Stimulated activated naive CD8-positive, alpha-beta T cell treated with anti-CD3 and anti-CD28 coated beads, Interleukin-15, amount 100 ng/mL, for 72 hours (primary cell): ENCODE measurements around the gene TINAG.

ENCODE experiments used
- ATAC-seq: fragments of 150-1000 bp; cut with Tn5 transposase; 2 replicates; pipeline ENCODE4 v1.10.0; 2021; ENCODE audit warnings: mild to moderate bottlenecking, moderate library complexity
- DNase-seq, 2 donors: peaks; one replicate each; pipeline ENCODE4 v3.0.0; 2021 to 2022
- H3K27ac Mint-ChIP-seq, 2 donors: one replicate each; pipeline ENCODE4 v1.8.0; 2022; ENCODE audit warnings: mild to moderate bottlenecking in 2 of 2, mixed read lengths in 2 of 2, moderate library complexity in 2 of 2
- H3K27me3 Mint-ChIP-seq: one replicate; pipeline ENCODE4 v1.8.0; 2022; ENCODE audit warnings: mixed read lengths
- H3K4me1 Mint-ChIP-seq: one replicate; pipeline ENCODE4 v1.8.0; 2022; ENCODE audit warnings: mild to moderate bottlenecking, mixed read lengths
- H3K4me3 Mint-ChIP-seq, 2 donors: one replicate each; pipeline ENCODE4 v1.8.0; 2022; ENCODE audit warnings: mild to moderate bottlenecking in 2 of 2, mixed read lengths in 2 of 2, moderate library complexity in 1 of 2
- H3K9me3 Mint-ChIP-seq, 2 donors: one replicate each; pipeline ENCODE4 v1.8.0; 2022; ENCODE audit warnings: mixed read lengths in 2 of 2

Gene TINAG

DNA sequence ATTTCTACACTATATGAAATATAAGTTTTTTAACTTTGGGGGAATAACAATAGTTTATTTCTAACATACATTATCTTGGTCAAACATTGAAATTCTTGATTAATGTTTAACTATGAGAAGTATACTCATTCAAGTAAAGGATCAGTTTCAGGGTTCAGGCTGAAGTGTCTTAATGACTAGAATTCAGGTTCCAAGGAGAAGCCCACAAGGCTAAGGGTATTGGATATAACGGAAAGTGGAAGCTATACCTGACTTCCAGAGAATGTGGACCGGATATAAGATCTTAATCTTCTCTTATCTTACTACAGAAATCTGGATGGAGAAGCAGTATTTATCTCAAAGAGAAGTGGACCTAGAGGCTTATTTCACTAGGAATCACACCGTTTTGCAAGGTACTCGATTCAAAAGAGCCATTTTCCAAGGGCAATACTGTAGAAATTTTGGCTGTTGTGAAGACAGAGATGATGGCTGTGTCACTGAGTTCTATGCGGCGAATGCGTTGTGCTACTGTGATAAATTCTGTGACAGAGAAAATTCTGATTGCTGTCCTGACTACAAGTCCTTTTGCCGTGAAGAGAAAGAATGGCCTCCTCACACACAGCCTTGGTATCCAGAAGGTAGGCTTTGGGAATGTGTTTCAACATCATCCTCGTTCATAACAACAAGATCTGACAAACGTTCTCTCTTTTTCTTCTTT lies at the start of gene TINAG:
Gene TINAG, plus strand, starts transcription at position 153 of the 697 bp plus-strand sequence. Its CDS starts 110 bp downstream, at position 263.
- Mint-ChIP-seq H3K4me1 (no peaks in the 10 kb centered on the region), H3K27ac (no peak within 1 kb of the TSS), H3K27me3 (no peaks in the 10 kb centered on the region), H3K9me3 (peaks cover 11 to 12% of the 10 kb centered on the region in 2 donors), H3K4me3 (no peak within 1 kb of the TSS)
- no peak for ATAC-seq
- DNase-seq, result no peak

DNA sequence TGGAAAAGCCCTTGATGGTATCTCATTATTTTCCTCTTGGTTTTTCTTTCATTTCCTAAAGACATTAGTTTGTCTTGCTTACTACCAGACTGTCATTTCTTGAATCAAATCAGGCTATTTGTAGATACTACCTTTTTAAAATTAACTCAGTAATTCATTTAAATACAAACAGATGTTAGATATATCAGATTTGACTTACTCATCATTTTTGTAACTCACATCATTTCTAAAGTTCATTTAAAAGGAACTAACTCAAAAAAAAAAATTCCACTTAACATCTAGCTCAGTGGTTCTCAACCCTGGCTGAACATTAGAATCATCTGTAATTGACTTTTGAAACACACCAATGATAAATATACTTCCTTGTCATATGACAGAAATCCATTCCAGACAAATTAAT lies 48.2 kb upstream of the TINAG start:
- Mint-ChIP-seq H3K27me3 (no peaks in the 10 kb centered on the region), H3K4me3 (no peak overlapping the region), H3K9me3 (peaks cover 0 to 3% of the 10 kb centered on the region in 2 donors), H3K4me1 (no peaks in the 10 kb centered on the region), H3K27ac (no peak overlapping the region)
- DNase-seq (no peak), ATAC-seq (no peak)

GRCh38 chr6:54262499-54262898 lies 45.7 kb upstream of the TINAG start:
- Mint-ChIP-seq H3K4me1 (no peaks in the 10 kb centered on the region), H3K27ac (no peak overlapping the region), H3K9me3 (no peaks in the 10 kb centered on the region), H3K27me3 (no peaks in the 10 kb centered on the region), H3K4me3 (no peak overlapping the region)
- ATAC-seq (no peak), DNase-seq (no peak)

- H3K4me1 Mint-ChIP-seq, result no peaks in the 10 kb centered on the region
- no peak overlapping the region for H3K27ac Mint-ChIP-seq
- no peak overlapping the region for H3K4me3 Mint-ChIP-seq
- no peaks in the 10 kb centered on the region for H3K27me3 Mint-ChIP-seq
- DNase-seq (no peak), ATAC-seq (no peak)
- no peaks in the 10 kb centered on the region for H3K9me3 Mint-ChIP-seq
These were observed 45.3 kb upstream of the TINAG start for GRCh38 chr6:54262971-54263370.

DNA sequence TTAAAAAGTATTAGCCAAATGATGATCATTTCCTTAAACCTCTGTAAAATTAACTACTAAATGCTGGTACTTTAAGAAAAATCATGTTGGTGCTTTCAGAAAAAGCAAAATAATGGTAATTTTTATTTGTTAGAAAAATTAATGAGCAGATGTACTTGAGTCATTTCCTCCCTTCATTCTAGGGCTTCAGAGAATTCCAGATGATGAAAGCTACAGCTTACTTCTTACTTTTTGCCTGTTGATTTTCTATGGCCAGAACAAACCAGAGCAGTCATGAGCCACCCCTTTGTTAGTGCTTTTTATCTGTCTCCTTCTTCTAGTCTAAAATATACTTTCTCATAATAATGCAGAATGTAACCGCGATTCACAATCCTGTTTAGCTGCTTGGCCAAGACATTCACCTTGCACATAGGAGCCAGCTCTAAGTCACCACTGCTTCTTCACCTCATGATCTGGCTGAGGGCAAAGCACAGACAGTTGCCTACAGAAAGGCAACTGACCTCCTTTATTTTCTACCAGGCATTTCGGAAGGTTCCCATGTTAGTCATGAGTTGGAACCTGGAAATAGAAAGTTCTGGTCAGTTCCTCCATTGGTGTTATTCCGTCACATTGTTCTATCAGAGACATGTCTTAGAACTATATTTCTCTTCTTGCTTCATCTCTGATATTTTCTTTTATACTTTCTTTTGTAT lies 43.5 kb upstream of the TINAG start:
- no peaks in the 10 kb centered on the region for H3K4me1 Mint-ChIP-seq
- H3K27me3 Mint-ChIP-seq, result no peaks in the 10 kb centered on the region
- H3K27ac Mint-ChIP-seq, result no peak overlapping the region
- no peaks in the 10 kb centered on the region for H3K9me3 Mint-ChIP-seq
- no peak for DNase-seq
- ATAC-seq, result no peak
- no peak overlapping the region for H3K4me3 Mint-ChIP-seq

DNA sequence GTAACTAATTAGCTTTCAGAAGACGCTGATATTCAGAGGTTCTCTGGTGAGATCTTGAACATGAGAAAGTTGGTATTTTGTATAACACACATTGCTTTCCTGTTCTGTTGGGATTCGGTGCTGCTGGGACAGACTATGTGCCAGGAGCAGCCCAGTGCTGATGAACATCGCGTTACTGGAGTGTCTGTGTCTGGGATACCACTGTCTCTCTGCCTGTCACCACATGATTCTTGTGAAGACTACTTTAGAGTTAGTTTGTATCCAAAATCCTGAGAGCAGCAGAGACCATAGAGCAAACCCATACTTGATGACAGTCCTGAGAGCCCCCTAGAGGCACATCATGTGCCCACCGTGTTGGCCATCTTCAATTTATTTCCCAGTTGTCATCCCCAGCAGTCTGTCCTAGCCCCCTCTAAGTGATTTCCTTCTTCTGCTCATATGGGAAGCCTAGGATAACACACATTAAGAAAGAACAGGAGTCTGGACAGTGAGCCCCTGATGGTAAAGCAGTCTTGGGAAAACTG lies 41.8 kb upstream of the TINAG start:
- DNase-seq, result no peak
- no peaks in the 10 kb centered on the region for H3K4me1 Mint-ChIP-seq

DNA sequence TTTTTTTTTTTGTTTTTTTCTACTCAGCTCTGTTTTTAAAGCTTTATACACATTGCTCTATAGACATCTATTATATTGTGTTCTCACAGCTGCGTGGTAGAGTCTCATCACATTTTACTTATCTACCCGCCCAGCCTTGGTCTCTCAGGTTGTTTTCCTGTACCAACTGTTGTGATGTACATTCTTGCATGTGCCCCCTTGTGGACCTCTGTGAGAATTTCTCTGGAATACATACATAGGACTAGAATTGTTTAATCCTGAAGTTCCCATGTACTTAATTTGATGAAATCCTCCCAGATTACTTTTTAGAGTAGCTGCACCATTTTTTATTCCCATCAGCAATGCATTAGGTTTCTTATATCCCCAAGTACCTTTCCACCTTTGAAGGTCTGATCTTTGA lies 40.4 kb upstream of the TINAG start:
- DNase-seq, result no peak
- H3K9me3 Mint-ChIP-seq, result no peaks in the 10 kb centered on the region
- H3K4me3 Mint-ChIP-seq, result no peak overlapping the region
- no peak for ATAC-seq
- H3K27ac Mint-ChIP-seq, result no peak overlapping the region
- H3K4me1 Mint-ChIP-seq, result no peaks in the 10 kb centered on the region
- H3K27me3 Mint-ChIP-seq, result no peaks in the 10 kb centered on the region

More for the DNA sequence above, 41.8 kb upstream of the TINAG start:
- H3K27me3 Mint-ChIP-seq, result no peaks in the 10 kb centered on the region
- ATAC-seq, result no peak
- no peaks in the 10 kb centered on the region for H3K9me3 Mint-ChIP-seq
- no peak overlapping the region for H3K4me3 Mint-ChIP-seq
- H3K27ac Mint-ChIP-seq, result no peak overlapping the region

GRCh38 chr6:54273214-54273820 lies 34.9 kb upstream of the TINAG start:
- Mint-ChIP-seq H3K4me3 (no peak overlapping the region), H3K4me1 (no peaks in the 10 kb centered on the region), H3K27me3 (no peaks in the 10 kb centered on the region), H3K27ac (no peak overlapping the region), H3K9me3 (peaks cover 0 to 16% of the 10 kb centered on the region in 2 donors)
- ATAC-seq (no peak), DNase-seq (no peak)

DNA sequence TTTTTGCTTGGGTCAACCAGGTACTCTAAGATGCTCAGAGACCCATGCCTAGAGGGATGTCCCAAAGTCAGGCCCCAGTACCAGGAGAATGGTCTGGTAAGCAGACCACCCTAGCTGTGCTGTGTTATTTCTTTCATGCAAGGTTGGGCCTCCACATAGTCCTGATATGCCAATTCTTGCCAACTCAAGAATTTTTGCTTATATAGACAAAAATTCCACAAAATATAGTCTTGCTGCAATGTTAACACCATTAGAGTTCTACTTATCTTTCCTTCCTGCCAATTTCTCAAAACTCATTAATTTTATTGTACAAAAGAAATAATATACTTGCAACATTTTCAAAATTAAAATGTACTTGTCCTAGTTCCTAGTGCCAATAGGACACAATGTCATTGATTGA lies 33.9 kb upstream of the TINAG start:
- peaks cover 0 to 20% of the 10 kb centered on the region in 2 donors for H3K9me3 Mint-ChIP-seq
- H3K4me3 Mint-ChIP-seq, result no peak overlapping the region
- ATAC-seq (no peak), DNase-seq (no peak)
- no peak overlapping the region for H3K27ac Mint-ChIP-seq
- no peaks in the 10 kb centered on the region for H3K27me3 Mint-ChIP-seq
- no peaks in the 10 kb centered on the region for H3K4me1 Mint-ChIP-seq

DNA sequence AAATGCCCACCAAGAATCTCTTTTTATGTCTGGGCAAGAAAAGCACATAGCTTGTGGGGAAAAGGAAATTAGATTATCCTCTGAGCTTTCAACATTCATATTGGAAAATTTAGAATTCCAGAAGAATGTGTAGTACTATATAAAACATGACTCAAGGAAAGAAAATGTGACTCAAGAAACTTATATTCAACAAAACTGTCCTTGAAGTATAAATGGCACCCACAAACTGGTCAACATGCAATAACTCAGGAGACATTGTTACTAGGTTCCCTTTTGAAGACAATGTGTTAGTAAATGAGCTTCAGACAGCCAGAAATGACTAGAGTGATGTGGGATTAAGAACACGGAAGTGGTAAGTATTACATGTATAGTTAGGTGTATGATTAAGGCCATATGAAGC lies 26.1 kb upstream of the TINAG start:
- no peak overlapping the region for H3K4me3 Mint-ChIP-seq
- DNase-seq (no peak), ATAC-seq (no peak)
- peaks cover 0 to 22% of the 10 kb centered on the region in 2 donors for H3K9me3 Mint-ChIP-seq
- H3K27ac Mint-ChIP-seq, result no peak overlapping the region
- H3K4me1 Mint-ChIP-seq, result no peaks in the 10 kb centered on the region
- H3K27me3 Mint-ChIP-seq, result no peaks in the 10 kb centered on the region

GRCh38 chr6:54284161-54284860 lies 23.9 kb upstream of the TINAG start:
- Mint-ChIP-seq H3K4me1 (no peaks in the 10 kb centered on the region), H3K4me3 (no peak overlapping the region), H3K27me3 (no peaks in the 10 kb centered on the region), H3K27ac (no peak overlapping the region), H3K9me3 (peaks cover 8 to 9% of the 10 kb centered on the region in 2 donors)
- ATAC-seq (no peak), DNase-seq (no peak)

GRCh38 chr6:54285595-54285994 lies 22.6 kb upstream of the TINAG start:
- Mint-ChIP-seq H3K9me3 (peaks cover 8 to 9% of the 10 kb centered on the region in 2 donors), H3K27ac (no peak overlapping the region), H3K27me3 (no peaks in the 10 kb centered on the region), H3K4me3 (no peak overlapping the region), H3K4me1 (no peaks in the 10 kb centered on the region)
- DNase-seq (no peak), ATAC-seq (no peak)

DNA sequence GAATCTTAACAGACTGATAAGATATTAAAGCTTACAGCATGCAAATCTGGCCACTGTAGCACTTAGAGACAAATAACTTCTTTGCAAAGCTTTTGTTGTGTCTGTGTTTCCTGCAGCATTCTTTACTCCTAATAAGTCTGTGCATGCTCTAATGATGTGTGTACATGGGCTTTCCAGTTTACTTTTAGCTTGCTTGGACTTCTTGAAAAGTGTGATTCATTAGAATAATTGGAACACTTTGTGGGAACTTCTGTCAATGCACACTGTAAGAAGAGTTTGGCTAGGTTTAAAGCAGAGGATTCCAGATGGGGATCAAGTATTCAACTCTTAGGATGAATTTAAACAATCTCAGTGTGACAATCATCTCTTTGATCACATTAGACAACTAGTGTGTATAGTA lies 22.1 kb upstream of the TINAG start:
- ATAC-seq (no peak), DNase-seq (no peak)
- Mint-ChIP-seq H3K4me3 (no peak overlapping the region), H3K27me3 (no peaks in the 10 kb centered on the region), H3K9me3 (peaks cover 8 to 9% of the 10 kb centered on the region in 2 donors), H3K4me1 (peaks cover 3% of the 10 kb centered on the region), H3K27ac (no peak overlapping the region)

GRCh38 chr6:54288474-54288873 lies 19.8 kb upstream of the TINAG start:
- no peaks in the 10 kb centered on the region for H3K27me3 Mint-ChIP-seq
- no peak overlapping the region for H3K4me3 Mint-ChIP-seq
- H3K4me1 Mint-ChIP-seq, result peaks cover 13% of the 10 kb centered on the region
- H3K9me3 Mint-ChIP-seq, result peaks cover 0 to 14% of the 10 kb centered on the region in 2 donors
- no peak for ATAC-seq
- H3K27ac Mint-ChIP-seq, result no peak overlapping the region
- DNase-seq, result no peak

DNA sequence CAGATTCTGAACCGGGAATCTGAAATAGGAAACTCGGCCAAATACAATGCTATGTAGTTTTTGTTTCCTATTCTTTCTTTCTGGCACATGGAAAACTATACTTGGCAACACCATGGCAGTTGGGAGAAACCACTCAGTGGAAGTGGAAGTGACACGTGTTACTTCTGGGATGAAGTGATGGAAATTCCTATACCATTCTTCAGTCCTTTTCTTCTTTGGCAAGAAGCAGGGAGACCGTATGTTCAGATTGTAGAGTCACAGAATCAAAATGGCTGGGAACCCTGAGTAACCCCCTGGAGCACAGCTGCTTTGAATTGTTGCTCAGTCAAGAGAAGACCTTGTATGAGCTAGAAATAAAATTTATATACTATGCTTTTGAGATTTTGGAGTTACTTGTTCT lies 18.8 kb upstream of the TINAG start:
- peaks cover 13% of the 10 kb centered on the region for H3K4me1 Mint-ChIP-seq
- peaks cover 0 to 15% of the 10 kb centered on the region in 2 donors for H3K9me3 Mint-ChIP-seq
- H3K27ac Mint-ChIP-seq, result no peak overlapping the region
- DNase-seq, result no peak
- no peak for ATAC-seq
- no peak overlapping the region for H3K4me3 Mint-ChIP-seq
- H3K27me3 Mint-ChIP-seq, result no peaks in the 10 kb centered on the region
